HepG2 (cell line): ENCODE data around the gene HNRNPUL1. TPM values are rescaled to one million over a fixed set of nuclear protein-coding genes. Genes with fewer than 3 reads are reported as not detected.

ENCODE experiments used
- ASH2L ChIP-seq: fragments of 300-600, 200-600 bp; sonication (generic); IDR thresholded peaks from 2 replicates; pipeline ENCODE4 v1.7.0; 2017; ENCODE audit warnings: low read depth, mild to moderate bottlenecking, moderate library complexity, mixed read lengths, low read length; ENCODE audit not compliant: insufficient read length
- MAFF ChIP-seq: IDR thresholded peaks from 2 replicates; pipeline ENCODE4 v1.6.1; 2011; ENCODE audit warnings: low read depth, low read length, improper control_type of control experiment
- NFRKB ChIP-seq: fragments of 450-650 bp; IDR thresholded peaks from 2 replicates; pipeline ENCODE4 v1.6.1; 2017
- PITX1 ChIP-seq: sonication (generic); formaldehyde crosslinking; IDR thresholded peaks from 2 replicates; pipeline ENCODE4 v1.5.1; 2020; ENCODE audit warnings: mild to moderate bottlenecking, missing genetic modification reagents
- POLR2AphosphoS5 ChIP-seq: IDR thresholded peaks from 2 replicates; pipeline ENCODE4 v1.6.1; 2012; ENCODE audit warnings: low read depth, low read length
- ZFP91 ChIP-seq: sonication (generic); formaldehyde crosslinking; IDR thresholded peaks from 2 replicates; pipeline ENCODE4 v1.9.0; 2022; ENCODE audit warnings: missing genetic modification reagents, mild to moderate bottlenecking, borderline replicate concordance
- ZNF160 ChIP-seq: sonication (generic); formaldehyde crosslinking; IDR thresholded peaks from 2 replicates; pipeline ENCODE4 v1.8.0; 2022; ENCODE audit warnings: mild to moderate bottlenecking, inconsistent platforms, missing genetic modification reagents
- ZNF33B ChIP-seq: sonication (generic); formaldehyde crosslinking; IDR thresholded peaks from 2 replicates; pipeline ENCODE4 v1.5.1; 2020; ENCODE audit warnings: mild to moderate bottlenecking, missing genetic modification reagents
- ZNF614 ChIP-seq: IDR thresholded peaks from 2 replicates; pipeline ENCODE4 v1.6.1; 2018; ENCODE audit warnings: missing biosample characterization, missing genetic modification reagents, inconsistent platforms, borderline replicate concordance
- ZNF75D ChIP-seq: sonication (generic); formaldehyde crosslinking; IDR thresholded peaks from 2 replicates; pipeline ENCODE4 v1.8.1; 2023; ENCODE audit warnings: missing genetic modification reagents, mild to moderate bottlenecking, borderline replicate concordance
- ZSCAN5A ChIP-seq: sonication (generic); formaldehyde crosslinking; IDR thresholded peaks from 2 replicates; pipeline ENCODE4 v1.8.0; 2022; ENCODE audit warnings: mild to moderate bottlenecking, missing genetic modification reagents, borderline replicate concordance
- polyA plus RNA-seq, 8 experiments: library from polyadenylated mRNA; depleted of rRNA in 3 of 8; stranded (reverse) in 7 of 8; unstranded in 1 of 8; fragments of >200 nt; fragmentation: Illumina TruSeq in 4 of 8; extraction: Trizol in 4 of 8; gene quantifications; 2 replicates each; pipeline versions ENCODE4 v1.2.1 to v1.2.3, GENCODE V29; 2011 to 2016; ENCODE audit warnings: low read depth in 4 of 8, missing spikeins in 1 of 8, mixed read lengths in 1 of 8; ENCODE audit not compliant: insufficient read depth in 1 of 8
- total RNA-seq, 5 experiments: library from RNA; depleted of rRNA; stranded (reverse); fragments of >200 nt; fragmentation: Illumina TruSeq; extraction: Trizol; gene quantifications; 2 replicates each; pipeline ENCODE4 v1.2.3, GENCODE V29; 2016; ENCODE audit warnings: low read depth in 1 of 5
- TF ChIP-seq, protein P1 (sequence below): sonication (generic); formaldehyde crosslinking; IDR thresholded peaks from 2 replicates; pipeline ENCODE4 v1.4.0; 2020; ENCODE audit warnings: missing genetic modification reagents, borderline replicate concordance
- TF ChIP-seq, protein P2 (sequence below): sonication (generic); formaldehyde crosslinking; IDR thresholded peaks from 2 replicates; pipeline ENCODE4 v1.5.0; 2020; ENCODE audit warnings: mild to moderate bottlenecking, low read depth, missing genetic modification reagents, borderline replicate concordance
- TF ChIP-seq, protein P3 (sequence below): IDR thresholded peaks from 2 replicates; pipeline ENCODE4 v1.6.1; 2012; ENCODE audit warnings: inconsistent platforms
- TF ChIP-seq, protein P4 (sequence below): sonication (generic); formaldehyde crosslinking; IDR thresholded peaks from 2 replicates; pipeline ENCODE4 v1.5.0; 2020; ENCODE audit warnings: mild to moderate bottlenecking, missing genetic modification reagents

The HNRNPUL1 gene
- total and polyA plus RNA-seq, 2 of the 13 experiments (the other 11 are each of a cell fraction or from before 2014, with no cell fraction given), result 30.9 to 81.7 TPM

DNA sequence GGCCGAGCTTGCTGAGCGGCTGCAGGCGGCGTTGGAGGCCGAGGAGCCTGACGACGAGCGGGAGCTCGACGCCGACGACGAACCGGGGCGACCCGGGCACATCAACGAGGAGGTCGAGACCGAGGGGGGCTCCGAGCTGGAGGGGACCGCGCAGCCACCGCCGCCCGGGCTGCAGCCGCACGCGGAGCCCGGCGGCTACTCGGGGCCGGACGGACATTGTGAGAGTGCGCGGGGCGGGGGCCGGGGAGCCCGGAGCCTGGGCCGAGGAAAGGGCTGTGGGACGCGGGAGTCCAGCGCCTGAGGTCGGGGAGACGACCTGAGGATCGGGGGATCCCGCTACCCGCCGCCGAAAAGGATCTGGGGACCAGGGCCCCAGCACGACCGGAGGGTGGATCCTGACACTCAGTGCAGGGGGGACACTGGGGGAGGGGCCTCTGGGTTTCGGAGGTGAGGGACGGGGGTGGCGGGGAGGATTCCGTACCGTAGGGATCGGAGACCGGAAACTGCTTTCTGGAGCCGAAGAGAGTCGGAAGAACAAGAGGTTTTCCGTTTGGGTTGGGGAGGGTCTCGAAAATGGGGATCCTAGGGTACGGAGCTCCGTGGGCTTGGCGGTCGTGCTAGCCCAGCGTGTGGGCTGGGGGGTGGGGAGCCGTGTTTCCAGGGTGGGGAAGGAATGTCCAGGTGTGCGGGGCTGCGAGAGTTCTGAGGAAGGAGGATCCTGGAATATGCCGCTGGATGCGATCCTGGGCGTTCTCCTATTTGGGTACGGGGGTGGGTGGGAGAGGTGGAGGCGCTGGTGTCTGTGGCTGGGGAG lies 616 bp downstream of the HNRNPUL1 start (continued):
- TF ChIP-seq POLR2AphosphoS5, result peak; percentile 56
- no peak for TF ChIP-seq ZNF614 (CRISPR knock-in tag)
- peak; percentile 3; the same call in 1 of the 2 replicates for TF ChIP-seq ZFP91
- no peak for TF ChIP-seq ZNF75D (CRISPR knock-in tag)
- no peak for TF ChIP-seq ZSCAN5A (CRISPR knock-in tag)
- TF ChIP-seq, protein P1, sequence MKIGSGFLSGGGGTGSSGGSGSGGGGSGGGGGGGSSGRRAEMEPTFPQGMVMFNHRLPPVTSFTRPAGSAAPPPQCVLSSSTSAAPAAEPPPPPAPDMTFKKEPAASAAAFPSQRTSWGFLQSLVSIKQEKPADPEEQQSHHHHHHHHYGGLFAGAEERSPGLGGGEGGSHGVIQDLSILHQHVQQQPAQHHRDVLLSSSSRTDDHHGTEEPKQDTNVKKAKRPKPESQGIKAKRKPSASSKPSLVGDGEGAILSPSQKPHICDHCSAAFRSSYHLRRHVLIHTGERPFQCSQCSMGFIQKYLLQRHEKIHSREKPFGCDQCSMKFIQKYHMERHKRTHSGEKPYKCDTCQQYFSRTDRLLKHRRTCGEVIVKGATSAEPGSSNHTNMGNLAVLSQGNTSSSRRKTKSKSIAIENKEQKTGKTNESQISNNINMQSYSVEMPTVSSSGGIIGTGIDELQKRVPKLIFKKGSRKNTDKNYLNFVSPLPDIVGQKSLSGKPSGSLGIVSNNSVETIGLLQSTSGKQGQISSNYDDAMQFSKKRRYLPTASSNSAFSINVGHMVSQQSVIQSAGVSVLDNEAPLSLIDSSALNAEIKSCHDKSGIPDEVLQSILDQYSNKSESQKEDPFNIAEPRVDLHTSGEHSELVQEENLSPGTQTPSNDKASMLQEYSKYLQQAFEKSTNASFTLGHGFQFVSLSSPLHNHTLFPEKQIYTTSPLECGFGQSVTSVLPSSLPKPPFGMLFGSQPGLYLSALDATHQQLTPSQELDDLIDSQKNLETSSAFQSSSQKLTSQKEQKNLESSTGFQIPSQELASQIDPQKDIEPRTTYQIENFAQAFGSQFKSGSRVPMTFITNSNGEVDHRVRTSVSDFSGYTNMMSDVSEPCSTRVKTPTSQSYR (CRISPR knock-in tag), result peak; percentile 22; the same call in 1 of the 2 replicates
- TF ChIP-seq, protein P2, sequence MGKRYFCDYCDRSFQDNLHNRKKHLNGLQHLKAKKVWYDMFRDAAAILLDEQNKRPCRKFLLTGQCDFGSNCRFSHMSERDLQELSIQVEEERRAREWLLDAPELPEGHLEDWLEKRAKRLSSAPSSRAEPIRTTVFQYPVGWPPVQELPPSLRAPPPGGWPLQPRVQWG, result no peak
- TF ChIP-seq, protein P3, sequence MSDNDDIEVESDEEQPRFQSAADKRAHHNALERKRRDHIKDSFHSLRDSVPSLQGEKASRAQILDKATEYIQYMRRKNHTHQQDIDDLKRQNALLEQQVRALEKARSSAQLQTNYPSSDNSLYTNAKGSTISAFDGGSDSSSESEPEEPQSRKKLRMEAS, result no peak
- peak; percentile 11; the same call in 1 of the 2 replicates for TF ChIP-seq PITX1
- TF ChIP-seq, protein P4, sequence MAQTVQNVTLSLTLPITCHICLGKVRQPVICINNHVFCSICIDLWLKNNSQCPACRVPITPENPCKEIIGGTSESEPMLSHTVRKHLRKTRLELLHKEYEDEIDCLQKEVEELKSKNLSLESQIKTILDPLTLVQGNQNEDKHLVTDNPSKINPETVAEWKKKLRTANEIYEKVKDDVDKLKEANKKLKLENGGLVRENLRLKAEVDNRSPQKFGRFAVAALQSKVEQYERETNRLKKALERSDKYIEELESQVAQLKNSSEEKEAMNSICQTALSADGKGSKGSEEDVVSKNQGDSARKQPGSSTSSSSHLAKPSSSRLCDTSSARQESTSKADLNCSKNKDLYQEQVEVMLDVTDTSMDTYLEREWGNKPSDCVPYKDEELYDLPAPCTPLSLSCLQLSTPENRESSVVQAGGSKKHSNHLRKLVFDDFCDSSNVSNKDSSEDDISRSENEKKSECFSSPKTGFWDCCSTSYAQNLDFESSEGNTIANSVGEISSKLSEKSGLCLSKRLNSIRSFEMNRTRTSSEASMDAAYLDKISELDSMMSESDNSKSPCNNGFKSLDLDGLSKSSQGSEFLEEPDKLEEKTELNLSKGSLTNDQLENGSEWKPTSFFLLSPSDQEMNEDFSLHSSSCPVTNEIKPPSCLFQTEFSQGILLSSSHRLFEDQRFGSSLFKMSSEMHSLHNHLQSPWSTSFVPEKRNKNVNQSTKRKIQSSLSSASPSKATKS, result no peak
- TF ChIP-seq NFRKB, result no peak
- 0 out of 2 replicates have a peak, but pooled peaks have one; percentile 63 for TF ChIP-seq ZNF33B (CRISPR knock-in tag)
- no peak; the same call in 1 of the 2 replicates for TF ChIP-seq ZNF160 (CRISPR knock-in tag)
- no peak for TF ChIP-seq MAFF
- TF ChIP-seq ASH2L, result peak; percentile 17
